Ovary (tissue), 9 donors: ENCODE data around the gene PUS1. TPM values are rescaled to one million over a fixed set of nuclear protein-coding genes. Genes with fewer than 3 reads are reported as not detected.

Experiments used
- DNase-seq, 5 donors: peaks; one replicate each; pipeline ENCODE4 v3.0.0-alpha.2; 2019 to 2020
- H3K27ac ChIP-seq, 2 donors: fragments of 200-600 bp; one replicate each; pipeline versions ENCODE4 v1.5.1 to v1.8.0; 2019 to 2022
- H3K27me3 ChIP-seq: fragments of 200-600 bp; one replicate; pipeline ENCODE4 v1.8.0; 2022
- H3K36me3 ChIP-seq: fragments of 200-600 bp; sonication (generic); one replicate; pipeline ENCODE4 v1.5.1; 2019
- H3K4me1 ChIP-seq: one replicate; pipeline ENCODE4 v1.8.1; 2013; ENCODE audit warnings: mild to moderate bottlenecking, moderate library complexity; ENCODE audit not compliant: insufficient read depth
- H3K4me3 ChIP-seq: fragments of 200-600 bp; sonication (generic); one replicate; pipeline ENCODE4 v1.5.1; 2017
- H3K9me3 ChIP-seq, 2 donors: fragments of 200-600 bp in 1 of 2; sonication (generic) in 1 of 2; one replicate each; pipeline versions ENCODE4 v1.5.1 to v1.8.1; 2013 to 2019; ENCODE audit warnings: mild to moderate bottlenecking in 1 of 2, moderate library complexity in 1 of 2
- EP300 ChIP-seq: sonication (generic); formaldehyde crosslinking; IDR thresholded peaks from one replicate; pipeline ENCODE4 v1.6.1; 2017; ENCODE audit warnings: antibody characterized with exemption
- POLR2A ChIP-seq: fragments of 450-650 bp; IDR thresholded peaks from one replicate; pipeline ENCODE4 v1.6.1; 2017; ENCODE audit warnings: antibody characterized with exemption, mild to moderate bottlenecking, moderate library complexity
- WGBS, 3 donors: extraction: QIAGEN DNeasy Blood & Tissue Kit in 1 of 3; methylation state at CpG; one replicate each; pipeline versions ENCODE4 v1.1.5 to v1.1.7; 2013 to 2017; 5-methylcytosine and 5-hydroxymethylcytosine counted together
- intact Hi-C, 4 donors: fragments of 100-400 bp; cut with DNase I; formaldehyde crosslinking; loops; one replicate each; pipeline versions ENCODE4 v1.11.0 to v1.15.1; 2022 to 2023
- polyA plus RNA-seq, 2 donors: library from polyadenylated mRNA; stranded (reverse); fragments of 200-250 nt in 1 of 2; fragments of 350-450 nt in 1 of 2; fragmentation: Illumina TruSeq in 1 of 2; extraction: RNeasy Lipid Tissue Mini Kit (QIAGEN cat#74804) in 1 of 2; gene quantifications; one replicate each; pipeline ENCODE4 v1.2.3, GENCODE V29; 2013 to 2014
- total RNA-seq, 7 donors: library from RNA; depleted of rRNA in 2 of 7; stranded (reverse); fragments of >200 nt in 2 of 7; fragmentation: NEBNext Ultra II Directional in 3 of 7; extraction: Animal tissue kit (Norgen Biotek cat#: 25700) in 3 of 7; gene quantifications; one replicate each; pipeline versions ENCODE4 v1.1.0 to v1.2.4, GENCODE V29; 2016 to 2023
- TF ChIP-seq, protein P1 (sequence below), 3 donors: fragments of 450-650 bp in 2 of 3; fragments of 200-600 bp in 1 of 3; IDR thresholded peaks; one replicate each; pipeline versions ENCODE4 v1.5.1 to v1.8.0; 2016 to 2022; ENCODE audit warnings: antibody characterized with exemption in 3 of 3, mild to moderate bottlenecking in 1 of 3
- donor health status: DM: no; HTN: no; CAD: no; lungs with moderate emphysema.
- donor health status: DM: no; HTN: no; CAD: no.
- donor health status: Bipolar disorder and iron deficiency.
- donor health status: DM: yes; HTN: yes; CAD: no.
- donor health status: DM: no; HTN: no; CAD: no.
- donor health status: DM: yes; HTN: yes; CAD: no.

Gene PUS1
- total and polyA plus RNA-seq, 9 donors, result 3.5 to 34.7 (median 15.9) TPM

DNA sequence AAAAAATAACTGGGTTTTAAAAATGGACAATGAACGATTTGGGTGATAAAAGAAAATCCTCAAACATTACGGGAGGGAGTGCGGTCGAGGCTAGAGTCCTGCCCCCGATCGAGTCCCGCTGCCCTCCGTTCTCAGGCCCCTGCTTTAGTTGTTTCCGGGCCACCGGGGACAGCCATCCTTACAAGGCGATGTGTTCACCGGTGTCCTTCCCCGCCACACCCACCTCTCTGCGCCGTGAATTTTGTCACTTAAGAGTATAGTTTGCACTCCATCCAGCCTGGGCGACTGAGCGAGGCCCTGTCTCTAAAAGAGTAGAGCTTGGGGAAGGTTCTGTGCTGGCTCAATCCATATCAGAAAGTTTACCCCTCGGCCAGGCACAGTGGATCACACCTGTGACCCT lies 31.8 kb upstream of the PUS1 start:
- H3K4me1 ChIP-seq, result peaks cover 10% of the 10 kb centered on the region

DNA sequence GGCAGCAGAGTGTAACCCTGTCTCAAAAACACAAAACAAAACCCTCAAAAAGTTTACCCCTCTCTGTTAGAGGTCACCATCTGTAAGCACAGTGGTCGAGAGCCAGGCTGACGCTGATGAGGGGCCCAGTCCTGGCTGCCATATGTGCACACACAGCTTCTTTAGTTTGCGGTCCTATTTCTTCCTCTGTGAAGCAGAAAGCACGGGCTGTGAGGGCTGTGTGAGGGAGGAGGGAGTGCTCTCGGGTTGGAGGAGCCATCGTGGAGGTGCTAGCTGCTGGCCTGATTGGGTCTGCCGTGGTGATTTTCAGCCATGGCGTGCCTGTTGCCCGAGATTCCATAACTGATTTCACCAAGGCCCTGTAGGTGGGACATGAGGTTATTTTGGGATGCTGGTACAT lies 31.2 kb upstream of the PUS1 start:
- peaks cover 11% of the 10 kb centered on the region for H3K4me1 ChIP-seq
- H3K27ac ChIP-seq, result peak overlapping the region in 1 of 2 donors; percentile 98
- no peak overlapping the region for H3K4me3 ChIP-seq
- TF ChIP-seq POLR2A, result no peak
- TF ChIP-seq, protein P1, sequence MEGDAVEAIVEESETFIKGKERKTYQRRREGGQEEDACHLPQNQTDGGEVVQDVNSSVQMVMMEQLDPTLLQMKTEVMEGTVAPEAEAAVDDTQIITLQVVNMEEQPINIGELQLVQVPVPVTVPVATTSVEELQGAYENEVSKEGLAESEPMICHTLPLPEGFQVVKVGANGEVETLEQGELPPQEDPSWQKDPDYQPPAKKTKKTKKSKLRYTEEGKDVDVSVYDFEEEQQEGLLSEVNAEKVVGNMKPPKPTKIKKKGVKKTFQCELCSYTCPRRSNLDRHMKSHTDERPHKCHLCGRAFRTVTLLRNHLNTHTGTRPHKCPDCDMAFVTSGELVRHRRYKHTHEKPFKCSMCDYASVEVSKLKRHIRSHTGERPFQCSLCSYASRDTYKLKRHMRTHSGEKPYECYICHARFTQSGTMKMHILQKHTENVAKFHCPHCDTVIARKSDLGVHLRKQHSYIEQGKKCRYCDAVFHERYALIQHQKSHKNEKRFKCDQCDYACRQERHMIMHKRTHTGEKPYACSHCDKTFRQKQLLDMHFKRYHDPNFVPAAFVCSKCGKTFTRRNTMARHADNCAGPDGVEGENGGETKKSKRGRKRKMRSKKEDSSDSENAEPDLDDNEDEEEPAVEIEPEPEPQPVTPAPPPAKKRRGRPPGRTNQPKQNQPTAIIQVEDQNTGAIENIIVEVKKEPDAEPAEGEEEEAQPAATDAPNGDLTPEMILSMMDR (IDR thresholded peaks at IDR 0.05), result no peak
- no peak for TF ChIP-seq EP300
- no peaks in the 10 kb centered on the region for H3K27me3 ChIP-seq
- 77 to 83% (median 78%) methylated on average over 9 of the region's 9 CpGs for WGBS, 3 donors
- intact Hi-C loops, result loop anchor here in 2 of 4 donors (2.0 to 5.0 kb wide), 3 partner anchors 31 to 66 kb away; partner anchors contain the start of gene PUS1 (in 1 of the 2)
- peak in 2 of 5 donors; percentile 27 to 34 for DNase-seq
- H3K36me3 ChIP-seq, result no peaks in the 10 kb centered on the region
- no peaks in the 10 kb centered on the region for H3K9me3 ChIP-seq

More for the DNA sequence above, 31.8 kb upstream of the PUS1 start:
- no peaks in the 10 kb centered on the region for H3K9me3 ChIP-seq
- H3K4me3 ChIP-seq, result no peak overlapping the region
- H3K36me3 ChIP-seq, result no peaks in the 10 kb centered on the region
- TF ChIP-seq EP300 (no peak), POLR2A (no peak)
- TF ChIP-seq, protein P1 (IDR thresholded peaks at IDR 0.05), result no peak
- DNase-seq, result peak in 4 of 5 donors; percentile 44 to 59 (median 50)
- 85 to 89% (median 85%) methylated on average over 18 of the region's 18 CpGs for WGBS, 3 donors
- peak overlapping the region; percentile 98 for H3K27ac ChIP-seq
- intact Hi-C loops, result loop anchor here in 2 of 4 donors (2.0 to 5.0 kb wide), 3 partner anchors 32 to 65 kb away; partner anchors contain the start of gene PUS1 (in 1 of the 2)
- H3K27me3 ChIP-seq, result no peaks in the 10 kb centered on the region

DNA sequence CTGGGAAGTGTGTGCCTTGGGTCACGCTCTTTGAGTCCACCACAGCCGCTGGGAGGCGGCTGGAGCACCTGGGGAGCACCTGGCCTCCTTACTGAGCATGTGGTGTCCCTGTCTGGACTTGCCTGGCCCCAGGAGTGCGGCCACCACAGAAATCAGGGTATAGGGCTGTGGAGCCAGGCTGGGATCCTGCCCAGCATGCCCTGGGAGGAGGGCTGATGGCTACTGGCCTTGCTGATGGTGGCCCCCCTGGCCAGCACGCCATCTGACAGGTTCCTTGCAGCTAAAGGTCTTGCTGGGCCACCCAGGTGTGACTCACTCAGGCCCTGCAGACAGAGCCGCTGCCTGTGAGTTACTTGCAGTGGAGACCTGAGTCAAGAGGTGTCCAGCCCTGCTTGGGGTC lies 28.7 kb upstream of the PUS1 start:
- peak in 1 of 5 donors; percentile 24 for DNase-seq
- TF ChIP-seq, protein P1 (IDR thresholded peaks at IDR 0.05), result no peak
- TF ChIP-seq EP300, result no peak
- no peak overlapping the region for H3K4me3 ChIP-seq
- 73 to 91% (median 87%) methylated on average over 6 of the region's 6 CpGs for WGBS, 3 donors
- peaks cover 17% of the 10 kb centered on the region for H3K4me1 ChIP-seq
- no peak overlapping the region for H3K27ac ChIP-seq
- H3K36me3 ChIP-seq, result no peaks in the 10 kb centered on the region
- no peaks in the 10 kb centered on the region for H3K27me3 ChIP-seq
- no peaks in the 10 kb centered on the region for H3K9me3 ChIP-seq
- intact Hi-C loops, result no loop called here

DNA sequence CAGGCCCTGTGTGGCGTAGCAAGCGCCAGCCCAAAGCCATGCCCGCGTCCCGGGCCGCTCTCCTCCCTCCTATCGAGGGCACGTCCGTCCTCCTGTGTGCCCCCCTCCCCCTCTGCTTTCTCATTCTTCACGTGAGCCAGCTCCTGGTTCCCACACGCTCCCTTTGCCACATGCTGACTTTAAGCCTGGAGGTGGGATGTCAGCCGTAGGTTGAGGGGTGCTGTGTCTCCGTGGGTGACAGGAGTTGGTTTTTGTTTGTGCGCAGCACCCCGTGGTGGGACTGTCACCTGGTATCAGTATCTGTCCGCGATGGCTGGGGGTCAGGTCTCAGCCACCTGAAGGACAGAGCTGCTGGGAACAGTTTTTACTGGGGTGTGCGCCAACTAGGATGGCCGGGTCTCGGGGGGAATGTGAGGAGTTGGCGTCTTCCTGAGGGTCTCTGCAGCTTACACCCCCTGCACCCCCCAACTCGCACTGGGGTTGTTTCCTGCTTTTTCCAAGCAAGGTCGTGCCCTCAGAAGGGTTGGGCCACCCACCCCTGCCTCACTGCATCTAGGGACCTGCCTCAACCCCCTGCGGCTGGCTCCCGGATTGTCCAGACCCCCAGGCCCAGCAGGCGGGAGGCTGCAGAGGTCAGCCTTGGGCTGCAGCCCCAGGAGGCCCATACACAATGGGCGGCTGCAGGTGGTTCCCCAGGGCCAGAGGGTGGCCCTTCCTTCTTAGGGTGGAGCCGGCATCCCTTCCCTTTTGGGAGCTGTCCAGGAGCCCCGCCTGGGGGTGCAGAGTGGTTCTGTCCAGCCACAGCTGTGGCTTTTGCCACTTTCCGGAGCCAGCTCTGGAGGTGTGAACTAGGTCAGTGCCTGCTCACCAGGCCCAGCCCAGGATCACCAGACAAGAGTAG lies 27.4 kb upstream of the PUS1 start:
- H3K4me3 ChIP-seq, result no peak overlapping the region
- H3K9me3 ChIP-seq, result no peaks in the 10 kb centered on the region
- H3K36me3 ChIP-seq, result no peaks in the 10 kb centered on the region
- peaks cover 17% of the 10 kb centered on the region for H3K4me1 ChIP-seq
- TF ChIP-seq POLR2A (no peak), EP300 (no peak)
- TF ChIP-seq, protein P1 (IDR thresholded peaks at IDR 0.05), result no peak
- H3K27ac ChIP-seq, result no peak overlapping the region
- peak in 3 of 5 donors; percentile 24 to 44 (median 37) for DNase-seq
- no peaks in the 10 kb centered on the region for H3K27me3 ChIP-seq
- intact Hi-C loops, result no loop called here
- WGBS, 3 donors, result 74 to 77% (median 75%) methylated on average over 23 to 30 of the region's 30 CpGs
